A549 treated with CpdA at 1 μM for 4 hours (cell line): ENCODE results near the gene MAP2K7. TPM values are rescaled to one million over a fixed set of nuclear protein-coding genes. Genes with fewer than 3 reads are reported as not detected.

ENCODE experiments used
- total RNA-seq: library from RNA; stranded (reverse); fragments of 200-300 nt; extraction: Qiagen RNA extraction; gene quantifications from 5 replicates; pipeline ENCODE4 v1.2.3, GENCODE V29; 2022; ENCODE audit warnings: low read depth

Gene MAP2K7
- total RNA-seq = 12.5 to 18.5 TPM (median 17.4 TPM) in 5 replicates

DNA sequence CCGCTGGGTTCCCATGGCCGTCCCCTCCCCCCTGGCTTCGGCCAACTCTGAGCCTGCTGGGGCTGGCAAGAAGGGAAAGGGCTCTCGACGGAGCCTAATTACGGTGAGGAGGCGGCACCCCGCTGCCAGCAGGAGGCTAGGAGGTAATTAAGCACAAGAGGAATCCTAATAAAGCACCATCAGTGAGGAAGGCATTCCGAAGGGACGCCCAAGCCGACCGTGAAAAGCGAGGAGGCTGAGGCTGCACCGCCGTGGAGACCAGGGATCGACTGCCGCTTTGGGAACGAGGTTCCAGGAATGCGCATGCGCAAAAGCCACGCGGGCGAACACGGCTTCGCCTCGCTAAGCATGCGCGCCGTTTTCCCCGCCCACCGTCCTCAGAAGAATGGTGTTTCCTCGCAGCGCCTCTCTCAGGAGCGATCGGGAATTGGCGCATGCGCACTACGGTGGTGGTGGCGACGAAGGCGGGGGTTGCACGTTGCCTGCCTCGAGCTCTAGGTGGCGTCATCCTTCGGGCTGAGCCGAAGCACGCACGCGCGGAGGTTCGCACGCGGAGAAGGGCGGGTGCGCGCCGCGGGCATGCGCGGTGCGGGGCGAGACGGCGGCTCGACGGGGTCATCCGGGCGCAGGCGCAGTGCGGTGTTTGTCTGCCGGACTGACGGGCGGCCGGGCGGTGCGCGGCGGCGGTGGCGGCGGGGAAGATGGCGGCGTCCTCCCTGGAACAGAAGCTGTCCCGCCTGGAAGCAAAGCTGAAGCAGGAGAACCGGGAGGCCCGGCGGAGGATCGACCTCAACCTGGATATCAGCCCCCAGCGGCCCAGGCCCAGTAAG lies at the start of gene MAP2K7:
MAP2K7 (plus strand) TSS at position 634 of the 830 bp plus-strand sequence; CDS start at position 702, 68 bp downstream.

DNA sequence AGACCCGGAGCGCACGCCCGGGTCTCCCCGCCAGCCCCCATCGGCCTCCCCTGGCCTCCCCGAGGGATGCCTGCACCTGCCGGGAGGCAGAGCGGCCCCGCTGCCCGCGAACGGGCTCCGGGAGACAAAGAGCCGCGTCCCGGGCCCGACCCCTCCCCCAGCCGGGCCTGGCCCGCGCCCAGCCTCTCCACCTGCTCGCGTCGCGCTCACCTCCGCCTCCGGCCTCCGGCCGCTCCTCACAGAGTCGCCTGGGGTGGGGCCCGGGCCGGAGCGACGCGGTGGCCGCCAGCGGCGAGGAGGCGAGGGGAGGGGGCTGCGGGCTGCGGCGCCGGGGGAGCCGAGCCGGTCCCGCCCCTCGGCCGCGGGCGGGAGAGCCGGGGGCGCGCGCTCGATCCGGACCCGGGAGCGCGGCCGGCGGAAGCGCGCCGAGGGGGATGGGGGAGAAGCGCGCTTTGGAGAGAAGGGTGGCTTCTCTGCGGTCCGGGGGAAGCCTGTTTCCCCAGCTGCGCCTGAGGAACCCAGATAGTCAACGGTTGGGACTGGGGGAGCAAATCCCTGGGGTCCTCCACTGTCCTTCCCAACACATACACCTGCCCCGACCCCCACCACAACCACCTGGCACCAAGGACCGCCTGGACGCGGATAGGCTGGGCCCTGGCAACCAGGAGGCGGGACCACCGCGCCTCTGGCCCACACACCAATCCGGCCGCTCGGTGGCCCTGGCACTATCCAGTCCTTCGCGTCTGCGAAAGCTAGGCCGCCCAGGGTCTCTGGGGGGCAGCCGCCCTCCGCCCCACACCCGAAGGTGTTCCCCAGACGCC lies 29.4 kb upstream of the MAP2K7 start, which contains the start of gene PRR36:
PRR36 (minus strand) TSS at position 315 of the 821 bp plus-strand sequence. CDS start 701 bp downstream, outside the sequence.

DNA sequence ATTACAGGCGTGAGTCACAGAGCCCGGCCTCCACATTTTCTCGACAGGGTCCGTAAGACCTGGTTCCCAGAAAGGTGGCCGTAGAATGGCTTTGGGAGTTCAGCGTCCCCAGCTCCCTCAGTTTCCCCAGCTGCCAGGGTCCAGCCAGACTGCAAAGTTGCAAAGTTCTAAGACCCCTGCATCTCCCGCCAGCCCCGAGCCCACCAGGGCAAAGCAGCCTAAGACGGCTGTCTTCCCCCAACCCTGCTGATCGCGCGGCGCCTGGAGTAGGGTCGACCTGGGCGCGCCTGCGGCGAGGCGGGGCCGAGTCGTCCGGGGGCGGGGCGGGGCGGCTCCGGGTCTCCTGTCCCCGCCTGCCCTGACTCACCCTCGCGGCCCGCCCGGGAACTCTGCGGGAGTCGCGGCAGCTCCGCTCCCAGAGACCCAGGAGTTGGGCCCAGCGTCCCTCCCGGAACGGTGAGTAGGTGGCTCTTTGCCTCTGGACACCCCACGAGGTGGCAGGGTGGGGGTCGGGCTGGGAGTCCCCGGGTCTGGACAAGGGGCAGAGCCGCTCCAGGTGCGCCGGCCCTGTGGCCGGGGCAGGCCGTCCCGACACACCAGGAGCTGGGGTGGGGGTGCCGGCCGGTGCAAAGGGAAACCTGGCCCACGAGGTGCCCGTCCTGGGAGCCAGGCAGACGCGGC lies 15.4 kb upstream of the MAP2K7 start, which contains the start of gene LRRC8E:
LRRC8E (plus strand) TSS at position 366 of the 681 bp plus-strand sequence. CDS start 7,094 bp downstream, outside the sequence.

DNA sequence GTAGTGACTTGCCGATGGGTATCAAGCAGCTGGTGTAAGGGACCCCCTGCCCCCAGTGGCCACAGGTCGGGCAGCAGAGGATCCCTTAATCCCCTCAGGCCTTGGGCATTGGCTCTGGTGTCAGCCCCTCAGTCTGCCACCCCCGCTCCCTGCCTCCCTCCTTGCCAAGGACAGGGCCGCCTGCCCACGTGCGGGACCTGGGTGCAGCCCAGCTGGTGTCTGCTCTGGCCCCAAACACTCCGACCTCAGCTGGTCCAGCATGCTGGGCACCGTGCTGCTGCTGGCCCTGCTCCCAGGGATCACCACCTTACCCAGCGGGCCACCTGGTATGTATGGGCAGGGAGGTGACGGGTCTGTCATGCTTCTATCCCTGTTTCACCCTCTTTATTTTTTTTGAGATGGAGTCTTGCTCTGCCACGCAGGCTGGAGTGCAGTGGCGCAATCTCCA lies 10.9 kb downstream of the MAP2K7 start, which contains the start of gene TGFBR3L:
TGFBR3L (plus strand) TSS at position 233 of the 448 bp plus-strand sequence.

DNA sequence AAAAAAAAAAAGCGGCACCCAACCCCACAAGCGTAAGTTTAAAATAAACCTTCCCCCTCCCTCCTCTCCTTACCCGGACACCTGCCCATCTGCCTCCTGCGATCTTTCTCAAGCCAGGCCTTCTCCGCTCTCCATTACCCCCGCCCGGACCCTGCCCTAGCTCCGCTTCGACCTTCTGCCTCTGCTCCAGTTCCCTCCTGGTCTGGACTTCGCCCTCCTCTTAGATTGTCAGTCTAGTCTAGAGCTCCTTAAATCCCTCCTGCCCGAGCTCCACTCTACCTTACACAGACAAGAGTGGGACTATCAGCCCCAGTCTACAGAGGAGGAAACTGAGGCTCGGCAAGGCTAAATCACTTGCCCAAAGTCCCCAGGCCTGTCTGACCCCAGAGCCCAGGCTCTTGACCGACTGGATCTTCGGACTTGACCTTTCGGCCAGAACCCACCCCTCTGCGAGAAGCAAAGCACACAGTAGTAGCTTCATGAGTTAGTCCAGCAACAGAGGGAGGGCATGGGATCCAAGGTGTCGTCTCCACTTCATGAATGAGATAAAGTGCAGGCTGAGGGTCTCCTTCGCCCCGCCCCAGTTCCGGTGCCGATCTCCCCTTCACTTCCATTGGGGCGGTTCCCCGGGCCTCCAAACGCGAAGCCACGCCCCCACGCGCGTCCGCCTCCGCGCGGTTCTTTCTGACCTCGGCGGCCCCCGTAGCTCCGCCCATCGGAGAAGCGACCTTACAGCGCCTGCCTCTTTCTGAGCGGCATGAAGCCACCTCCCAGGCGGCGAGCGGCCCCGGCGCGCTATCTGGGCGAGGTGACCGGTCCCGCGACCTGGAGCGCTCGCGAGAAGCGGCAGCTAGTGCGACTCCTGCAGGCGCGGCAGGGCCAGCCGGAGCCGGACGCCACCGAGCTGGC lies 16.2 kb downstream of the MAP2K7 start, which contains the start of gene SNAPC2:
SNAPC2 (plus strand) TSS at position 729 of the 909 bp plus-strand sequence; CDS start at position 758, 29 bp downstream.

DNA sequence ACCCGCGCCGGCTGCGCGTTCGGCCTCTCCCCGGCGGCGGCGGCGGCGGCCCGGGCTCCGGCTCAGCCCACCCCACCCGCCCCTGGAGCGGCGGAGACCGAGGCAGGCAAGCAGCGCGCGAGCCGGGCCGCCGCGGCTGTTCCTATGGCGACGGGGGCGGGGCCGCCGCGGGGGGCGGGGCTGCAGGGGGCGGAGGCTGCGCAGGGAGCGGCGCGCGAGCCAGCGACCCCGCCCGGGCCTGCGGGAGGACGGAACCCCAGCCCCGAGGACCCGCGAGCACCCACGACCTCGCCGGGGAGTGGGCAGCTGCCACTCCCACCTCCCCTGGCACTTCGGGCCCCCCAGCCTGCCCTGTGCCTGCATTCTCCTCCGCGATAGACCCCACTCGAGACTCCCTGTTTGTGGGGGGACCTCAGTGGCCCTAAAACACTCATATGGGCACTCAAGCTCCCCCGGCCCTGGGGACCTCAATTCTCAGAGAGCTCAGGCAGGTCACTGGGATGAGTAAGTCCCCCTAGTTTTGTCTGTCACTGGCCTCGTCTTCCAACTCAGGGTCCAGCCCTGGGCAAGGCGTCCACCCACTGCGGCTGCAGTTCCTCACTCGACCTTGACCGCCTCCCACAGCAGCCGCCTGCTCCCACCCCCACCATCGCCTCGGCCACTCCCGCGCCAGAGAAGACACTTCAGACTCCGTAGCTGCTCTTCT lies 22.5 kb downstream of the MAP2K7 start, which contains the start of gene CTXN1:
CTXN1 (minus strand) TSS at position 115 of the 706 bp plus-strand sequence. CDS start 597 bp downstream, outside the sequence.

DNA sequence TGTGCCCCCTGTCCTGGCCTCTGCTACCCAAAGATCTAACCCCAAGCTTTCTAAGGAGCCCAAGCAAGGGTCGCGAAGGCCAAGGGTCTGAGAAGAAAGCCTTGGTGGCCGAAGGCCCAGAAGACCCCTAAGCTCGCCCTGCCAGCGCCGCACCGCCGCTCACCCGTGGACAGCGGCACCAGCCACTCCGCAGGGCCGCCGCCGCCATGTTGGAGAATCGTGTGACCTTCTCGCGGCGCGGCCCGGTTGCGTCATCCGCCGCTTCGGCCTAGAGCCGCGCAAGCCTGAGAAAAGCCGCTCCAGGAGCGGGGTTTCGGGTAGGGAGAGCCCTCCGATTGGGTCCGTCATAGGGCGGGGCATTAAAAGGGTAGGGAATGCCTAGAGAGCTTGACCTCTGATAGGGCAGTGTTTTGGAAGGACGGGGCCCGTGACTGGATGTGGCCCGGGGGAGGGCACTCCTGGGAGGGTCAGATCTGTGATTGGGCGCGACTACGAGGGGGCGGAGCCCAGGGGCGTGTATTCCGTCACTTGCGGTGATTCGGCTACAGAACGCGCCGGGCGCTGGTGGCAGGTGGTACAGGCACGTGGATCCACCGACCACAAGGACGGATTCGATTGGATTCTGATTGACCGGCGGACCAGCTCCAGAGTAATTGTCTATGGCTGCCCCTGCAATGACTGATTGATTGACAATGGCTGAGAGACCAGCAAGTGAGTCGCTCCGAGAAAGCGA lies 39.9 kb downstream of the MAP2K7 start, which contains the start of gene TIMM44:
TIMM44 (minus strand) TSS at position 223 of the 733 bp plus-strand sequence; CDS start at position 208, 15 bp downstream.

Other genes starting within 250 kb of the MAP2K7 start
- not detected in 5 replicates for gene RETN, start 234.8 kb upstream of the MAP2K7 start, total RNA-seq
- not detected in 5 replicates for gene MCEMP1, start 226.8 kb upstream of the MAP2K7 start, total RNA-seq
- 35.7 to 103 TPM (median 92.3 TPM) in 5 replicates for gene TRAPPC5, start 223.0 kb upstream of the MAP2K7 start, total RNA-seq
- gene FCER2, start 201.7 kb upstream of the MAP2K7 start, total RNA-seq = not detected in 5 replicates
- not detected in 5 replicates for gene CLEC4G, start 171.8 kb upstream of the MAP2K7 start, total RNA-seq
- gene CD209, start 156.3 kb upstream of the MAP2K7 start, total RNA-seq = not detected in 5 replicates
- 0.03 TPM in 1 of 5 replicates, not detected in the others for gene CLEC4M, start 140.6 kb upstream of the MAP2K7 start, total RNA-seq
- 0.96 to 2.0 TPM (median 1.4 TPM) in 5 replicates for gene EVI5L, start 73.7 kb upstream of the MAP2K7 start, total RNA-seq
- gene PRR36, start 29.5 kb upstream of the MAP2K7 start, total RNA-seq = 0.17 to 0.42 TPM (median 0.39 TPM) in 5 replicates
- gene LRRC8E, start 15.4 kb upstream of the MAP2K7 start, total RNA-seq = 5.1 to 6.8 TPM (median 5.9 TPM) in 5 replicates
- gene TGFBR3L, start 11.0 kb downstream of the MAP2K7 start, total RNA-seq = 1.3 to 2.3 TPM (median 2.0 TPM) in 5 replicates
- 19.6 to 31.6 TPM (median 29.7 TPM) in 5 replicates for gene SNAPC2, start 16.5 kb downstream of the MAP2K7 start, total RNA-seq
- 8.5 to 21.3 TPM (median 20.2 TPM) in 5 replicates for gene CTXN1, start 22.3 kb downstream of the MAP2K7 start, total RNA-seq
- gene TIMM44, start 39.8 kb downstream of the MAP2K7 start, total RNA-seq = 28.1 to 32.4 TPM (median 30.7 TPM) in 5 replicates
- 63.6 to 72.8 TPM (median 72.2 TPM) in 5 replicates for gene ELAVL1, start 101.8 kb downstream of the MAP2K7 start, total RNA-seq
- gene CCL25, start 148.9 kb downstream of the MAP2K7 start, total RNA-seq = not detected in 5 replicates
- not detected in 5 replicates for gene FBN3, start 245.7 kb downstream of the MAP2K7 start, total RNA-seq